GM12878 (cell line): ENCODE data around the gene DOK4. TPM values are rescaled to one million over a fixed set of nuclear protein-coding genes. Genes with fewer than 3 reads are reported as not detected.
A peak's percentile ranks its signal among the peaks of the same experiment; 100 is the strongest.

Experiments used
- ATAC-seq: fragments of 200-7000 bp; cut with Tn5 transposase; 3 replicates; pipeline ENCODE4 v1.9.1; 2020; ENCODE audit warnings: mild to moderate bottlenecking, moderate library complexity
- BruUV-seq: library from RNA; stranded (reverse); fragments of 400-500 nt; replicated peaks from 2 replicates; lab custom pipeline; 2021; lab: Mats Ljungman, UMichigan
- CTCF ChIA-PET: fragments of 300-600 bp; sonication (Branson Sonifier 250); formaldehyde crosslinking; extraction: SDS; loops from one replicate; lab custom pipeline; 2021; ENCODE audit warnings: inconsistent platforms; lab: Yijun Ruan, JAX
- POLR2A ChIA-PET: fragments of 350-600 bp; formaldehyde crosslinking; extraction: SDS; loops from one replicate; lab custom pipeline; 2021; ENCODE audit warnings: inconsistent platforms; lab: Charles Lee
- RAD21 ChIA-PET: fragments of 300-600 bp; sonication (Branson Sonifier 250); formaldehyde crosslinking; loops from one replicate; lab custom pipeline; 2023; ENCODE audit warnings: antibody characterized with exemption; ENCODE audit not compliant: unreplicated experiment; lab: Charles Lee
- SMC1A ChIA-PET: fragments of 300-600 bp; sonication (Branson Sonifier 250); formaldehyde crosslinking; loops from one replicate; lab custom pipeline; 2023; ENCODE audit not compliant: unreplicated experiment, uncharacterized antibody; lab: Charles Lee
- DNase-seq: peaks from one replicate; pipeline ENCODE4 v3.0.0-alpha.2; 2011; ENCODE audit warnings: low read depth, low spot score
- FAIRE-seq: peaks from 3 replicates; lab custom pipeline; 2011; peaks lifted over from hg19 to GRCh38; lab: Jason Lieb, UNC
- H2AFZ ChIP-seq: 2 replicates; pipeline ENCODE4 v1.6.0; 2011; ENCODE audit warnings: low read depth, low read length, control low read depth; ENCODE audit not compliant: control insufficient read depth
- H3K27ac ChIP-seq: 2 replicates; pipeline ENCODE4 v1.5.1; 2011; ENCODE audit warnings: control low read depth; ENCODE audit not compliant: control insufficient read depth, insufficient read depth
- H3K27me3 ChIP-seq, 2 experiments: replicated peaks in 1 of 2; 2 replicates each; pipeline versions ENCODE4 v1.6.0 to v1.6.1; 2011; ENCODE audit warnings: low read length in 1 of 2; ENCODE audit not compliant: control insufficient read depth in 2 of 2, insufficient read depth in 2 of 2
- H3K36me3 ChIP-seq, 2 experiments: 2 replicates each; pipeline ENCODE4 v1.5.1; 2011; ENCODE audit warnings: low read length in 1 of 2; ENCODE audit not compliant: control insufficient read depth in 2 of 2, insufficient read depth in 2 of 2
- H3K4me1 ChIP-seq: 2 replicates; pipeline ENCODE4 v1.6.1; 2011; ENCODE audit warnings: mild to moderate bottlenecking, low read length, moderate library complexity, mixed read lengths; ENCODE audit not compliant: control insufficient read depth, insufficient read depth
- H3K4me2 ChIP-seq: 2 replicates; pipeline ENCODE4 v1.6.0; 2011; ENCODE audit warnings: control low read depth; ENCODE audit not compliant: control insufficient read depth, insufficient read depth
- H3K4me3 ChIP-seq: fragments of 200-600 bp; sonication (generic); 2 replicates; pipeline ENCODE4 v1.5.1; 2016
- H3K79me2 ChIP-seq: 2 replicates; pipeline ENCODE4 v1.6.0; 2011; ENCODE audit warnings: low read length; ENCODE audit not compliant: control insufficient read depth, insufficient read depth
- H3K9ac ChIP-seq: 2 replicates; pipeline ENCODE4 v1.8.0; 2011; ENCODE audit warnings: low read length, control low read depth, mixed read lengths; ENCODE audit not compliant: control insufficient read depth, insufficient read depth
- H3K9me3 ChIP-seq: replicated peaks from 3 replicates; pipeline ENCODE4 v1.5.1; 2011; ENCODE audit warnings: mild to moderate bottlenecking, low read length; ENCODE audit not compliant: control insufficient read depth, insufficient read depth
- H4K20me1 ChIP-seq: 2 replicates; pipeline ENCODE4 v1.6.0; 2011; ENCODE audit not compliant: control insufficient read depth, insufficient read depth
- ATF7 ChIP-seq: fragments of 450-650 bp; IDR thresholded peaks from 2 replicates; pipeline ENCODE4 v1.6.1; 2016; ENCODE audit warnings: low read depth, mild to moderate bottlenecking
- EGR1 ChIP-seq, 2 experiments: IDR thresholded peaks; 1 replicate in 1 of 2; 2 replicates in 1 of 2; pipeline ENCODE4 v1.6.1; 2011 to 2012; ENCODE audit warnings: low read depth in 2 of 2, low read length in 2 of 2, borderline replicate concordance in 1 of 2, mild to moderate bottlenecking in 1 of 2, moderate library complexity in 1 of 2
- MEF2B ChIP-seq: fragments of 450-650 bp; IDR thresholded peaks from 2 replicates; pipeline ENCODE4 v1.6.1; 2018; ENCODE audit warnings: mild to moderate bottlenecking, moderate library complexity; ENCODE audit not compliant: partially characterized antibody, poor library complexity, severe bottlenecking
- PRDM15 ChIP-seq: fragments of 450-650 bp; formaldehyde crosslinking; IDR thresholded peaks from 2 replicates; pipeline ENCODE4 v1.4.0; 2020; ENCODE audit warnings: mild to moderate bottlenecking, moderate library complexity
- REST ChIP-seq: IDR thresholded peaks from 2 replicates; pipeline ENCODE4 v1.6.1; 2012; ENCODE audit warnings: mild to moderate bottlenecking, low read depth, low read length
- ZBTB40 ChIP-seq: fragments of 450-650 bp; IDR thresholded peaks from 2 replicates; pipeline ENCODE4 v1.6.1; 2016; ENCODE audit warnings: mild to moderate bottlenecking, moderate library complexity, borderline replicate concordance
- WGBS: methylation state at CpG from one replicate; pipeline ENCODE4 v1.1.6; 2016; ENCODE audit warnings: low lambda C conversion rate; ENCODE audit not compliant: insufficient replicate concordance, insufficient coverage; ENCODE audit errors: missing lambda C conversion rate; 5-methylcytosine and 5-hydroxymethylcytosine counted together
- in situ Hi-C: fragments of 300-500 bp; cut with MboI; formaldehyde crosslinking; loops from 9 replicates; pipeline ENCODE4 v1.14.3; 2018; ENCODE audit warnings: mixed read lengths
- intact Hi-C: fragments of 100-400 bp; cut with micrococcal nuclease; formaldehyde crosslinking; loops from one replicate; pipeline ENCODE4 v1.14.2; 2022; ENCODE audit not compliant: unreplicated experiment
- polyA plus RNA-seq, 11 experiments: library from polyadenylated mRNA; depleted of rRNA in 4 of 11; unstranded in 6 of 11; stranded (reverse) in 5 of 11; fragments of >200 nt; fragmentation: Nextera tagmentation in 4 of 11; fragmentation: Illumina TruSeq in 1 of 11; extraction: Ambion mirVana in 4 of 11; extraction: Trizol in 1 of 11; gene quantifications; 1 replicate in 1 of 11; 2 replicates in 10 of 11; pipeline versions ENCODE4 v1.2.1 to v1.2.3, GENCODE V29; 2011 to 2016; ENCODE audit warnings: inconsistent platforms in 2 of 11, missing spikeins in 2 of 11, low read depth in 1 of 11
- total RNA-seq, 4 experiments: library from RNA; depleted of rRNA in 3 of 4; stranded (reverse); fragments of >200 nt in 3 of 4; fragmentation: Illumina TruSeq in 1 of 4; extraction: Trizol in 1 of 4; gene quantifications; 2 replicates each; pipeline versions ENCODE4 v1.2.1 to v1.2.3, GENCODE V29; 2013 to 2021

The DOK4 gene
- total and polyA plus RNA-seq, 10 of the 15 experiments (the other 5 are each of a cell fraction or from before 2014, with no cell fraction given): 0.20 to 7.0 (median 2.4) TPM; not detected in 1

- 1% methylated on average over 53 of the region's 68 CpGs for WGBS
- ATAC-seq (peak; percentile 99), FAIRE-seq (peak; percentile 84), DNase-seq (peak; percentile 74)
- H3K4me3 ChIP-seq: peak within 1 kb of the TSS; percentile 97
- intact Hi-C loops: loop anchor here (10.0 kb wide), 1 partner anchor 677 kb away; the partner anchor contains the start of gene CFAP20
- ChIA-PET POLR2A (interaction anchor here (0.6 to 2.0 kb wide), 18 partner anchors 8 to 262 kb away, joined by 3 to 14 read pairs (median 4); partner anchors contain the start of genes POLR2C, PSME3IP1 and RSPRY1), SMC1A (interaction anchor here (0.6 to 1.8 kb wide), 11 partner anchors 9 to 289 kb away, joined by 3 to 8 read pairs (median 3); partner anchors contain the start of gene ADGRG5), RAD21 (interaction anchor here (0.5 to 2.2 kb wide), 13 partner anchors 10 to 709 kb away, joined by 3 to 9 read pairs (median 4); partner anchors contain the start of genes DOK4 and POLR2C), CTCF (interaction anchor here (0.8 to 6.5 kb wide), 13 partner anchors 10 to 147 kb away, joined by 3 to 42 read pairs (median 3); partner anchors contain the start of gene POLR2C)
- H4K20me1 ChIP-seq: no peaks in the 10 kb centered on the region
- peaks cover 40% of the 10 kb centered on the region for H3K79me2 ChIP-seq
- H3K36me3 ChIP-seq: peaks cover 0 to 2% of the 10 kb centered on the region in 2 experiments; a peak in 3 of 4 replicates
- H3K9ac ChIP-seq: peak within 1 kb of the TSS; percentile 98
- H3K4me2 ChIP-seq: peak within 1 kb of the TSS; percentile 91
- H3K27ac ChIP-seq: peak within 1 kb of the TSS; percentile 88
- peak within 1 kb of the TSS; percentile 91 for H2AFZ ChIP-seq
- H3K9me3 ChIP-seq: no peaks in the 10 kb centered on the region
- BruUV-seq: TSS peak; percentile 81
- in situ Hi-C loops: no loop called here
- no peaks in the 10 kb centered on the region for H3K27me3 ChIP-seq
- H3K4me1 ChIP-seq: peaks cover 6% of the 10 kb centered on the region; the same call in 1 of the 2 replicates
- TF ChIP-seq PRDM15 (CRISPR knock-in tag) (no peak), ZBTB40 (peak; percentile 82), MEF2B (no peak), ATF7 (no peak), EGR1 (IDR thresholded peaks at IDR 0.05; ENCODE audit: borderline replicate concordance in 1 of 2, low read depth in 2 of 2, low read length in 2 of 2) (peak; percentile 65 to 91; a peak in 2 of 3 replicates), REST (0 out of 2 replicates have a peak, but pooled peaks have one; percentile 17)
These were observed 38.9 kb downstream of the DOK4 start, which contains the start of the genes CIAPIN1 and COQ9 for GRCh38 chr16:57447186-57447962. Gene CIAPIN1 (minus strand): TSS chr16:57447385. CDS start chr16:57440928, 6,457 bp downstream. Gene COQ9 (plus strand): TSS chr16:57447479. CDS start chr16:57447506, 27 bp downstream.
